ENCODE data around the gene CNGA3. TPM values are rescaled to one million over a fixed set of nuclear protein-coding genes. Genes with fewer than 3 reads are reported as not detected.

CNGA3 gene
- total and polyA plus RNA-seq, 2 of the 4 experiments (the other 2 are of a cell fraction): under 0.01 TPM; not detected in 1

- Histone ChIP-seq H3K4ac (ENCODE audit: low read depth, low read length) (no peak overlapping the region), H4K5ac (ENCODE audit: low read depth, low read length) (no peak overlapping the region), H2BK20ac (ENCODE audit: low read depth, low read length) (no peak overlapping the region), H3K4me2 (ENCODE audit: low read depth, low read length) (no peak overlapping the region), H2AK5ac (ENCODE audit: low read depth, low read length) (no peak overlapping the region), H3K4me3 (ENCODE audit: insufficient read depth, low read depth, low read length) (no peak overlapping the region), H2BK15ac (ENCODE audit: low read depth, low read length) (no peak overlapping the region), H3K27ac (ENCODE audit: insufficient read depth, low read length) (no peak overlapping the region), H3K27me3 (ENCODE audit: control insufficient read depth, insufficient read depth, low read length) (peaks cover 59% of the 10 kb centered on the region), H4K20me1 (ENCODE audit: insufficient read depth, low read length) (no peaks in the 10 kb centered on the region), H3K4me1 (ENCODE audit: control insufficient read depth, insufficient read depth, low read length) (no peaks in the 10 kb centered on the region), H3K56ac (ENCODE audit: extremely low read depth, insufficient read depth, low read length) (no peak overlapping the region), H3K23ac (ENCODE audit: low read depth, low read length) (no peak overlapping the region), H2BK120ac (ENCODE audit: low read depth, low read length) (no peak overlapping the region), H3K9ac (ENCODE audit: low read depth, low read length) (no peak overlapping the region), H3K14ac (replicated peaks; ENCODE audit: low read depth, low read length) (no peak overlapping the region), H3K79me1 (ENCODE audit: low read depth in 1 of 2, low read length in 2 of 2) (no peaks in the 10 kb centered on the region), H3K18ac (ENCODE audit: low read depth, low read length) (no peak overlapping the region), H2AK9ac (replicated peaks; ENCODE audit: low read depth, low read length, poor library complexity) (no peak overlapping the region), H3K9me1 (ENCODE audit: insufficient read depth, low read length) (no peaks in the 10 kb centered on the region), H4K8ac (ENCODE audit: low read depth in 2 of 2, low read length in 2 of 2) (no peak overlapping the region), H2BK5ac (ENCODE audit: low read depth, low read length, poor library complexity, severe bottlenecking) (no peak overlapping the region), H3K9me3 (ENCODE audit: control insufficient read depth, insufficient read depth, low read length) (no peaks in the 10 kb centered on the region), H3K36me3 (ENCODE audit: control insufficient read depth, insufficient read depth, low read length) (no peaks in the 10 kb centered on the region), H4K91ac (ENCODE audit: insufficient read depth, low read depth, low read length) (no peak overlapping the region), H2AFZ (replicated peaks; ENCODE audit: low read length, poor library complexity) (no peak overlapping the region)
- ChIA-PET CTCF (no interaction called here), POLR2A (ENCODE audit: unreplicated experiment) (no interaction called here)
- TF ChIP-seq CHD1 (IDR thresholded peaks at IDR 0.05; ENCODE audit: low read depth, low read length) (no peak), ELK1 (IDR thresholded peaks at IDR 0.05; ENCODE audit: borderline replicate concordance, low read depth, low read length) (no peak), CTCF (conservative IDR thresholded peaks at IDR 0.05; ENCODE audit: low read depth, low read length) (no peak), CEBPB (IDR thresholded peaks at IDR 0.05; ENCODE audit: low read depth, low read length) (no peak), RCOR1 (IDR thresholded peaks at IDR 0.05; ENCODE audit: insufficient replicate concordance, low read length) (no peak), POLR2A (IDR thresholded peaks at IDR 0.05; ENCODE audit: low read depth, low read length) (no peak), SMC3 (IDR thresholded peaks at IDR 0.05; ENCODE audit: low read depth, low read length) (no peak), MAFK (IDR thresholded peaks at IDR 0.05; ENCODE audit: low read depth, low read length) (no peak), MXI1 (IDR thresholded peaks at IDR 0.05; ENCODE audit: borderline replicate concordance, low read depth, low read length) (no peak), BHLHE40 (IDR thresholded peaks at IDR 0.05; ENCODE audit: low read depth, low read length) (no peak), MAZ (IDR thresholded peaks at IDR 0.05; ENCODE audit: borderline replicate concordance, low read depth, low read length) (no peak), RAD21 (IDR thresholded peaks at IDR 0.05; ENCODE audit: low read length) (no peak), USF2 (IDR thresholded peaks at IDR 0.05; ENCODE audit: low read depth, low read length) (no peak), NFE2L2 (IDR thresholded peaks at IDR 0.05; ENCODE audit: low read depth, low read length) (no peak), FOS (IDR thresholded peaks at IDR 0.05; ENCODE audit: low read depth, low read length) (no peak), RFX5 (IDR thresholded peaks at IDR 0.05; ENCODE audit: low read depth, low read length) (no peak)
- intact Hi-C loops (cut with micrococcal nuclease): no loop called here
- 93% methylated on average over 3 of the region's 11 CpGs; no CpG with 5 or more reads in 1 of the 2 experiments for WGBS, 2 experiments (ENCODE audit: extremely low coverage in 2 of 2, insufficient read length in 1 of 2)
- no TSS peak for BruUV-seq (replicated peaks)
- no peak for DNase-seq
- in situ Hi-C loops (cut with MboI; ENCODE audit: low sequenced_read_pairs): no loop called here
- dilution Hi-C loops (cut with HindIII; ENCODE audit: low sequenced_read_pairs, unreplicated experiment): no loop called here
- no peak for ATAC-seq (ENCODE audit: low read depth)
Observed at GRCh38 chr2:98374958-98375570, 28.8 kb downstream of the CNGA3 start.

Measured in IMR-90 (cell line).